Measurements from ENCODE around the gene IL10RB. TPM values are rescaled to one million over a fixed set of nuclear protein-coding genes. Genes with fewer than 3 reads are reported as not detected.

The IL10RB gene
- total and polyA plus RNA-seq, 2 of the 4 experiments (the other 2 are of a cell fraction), result 20.1 to 45.2 TPM

DNA sequence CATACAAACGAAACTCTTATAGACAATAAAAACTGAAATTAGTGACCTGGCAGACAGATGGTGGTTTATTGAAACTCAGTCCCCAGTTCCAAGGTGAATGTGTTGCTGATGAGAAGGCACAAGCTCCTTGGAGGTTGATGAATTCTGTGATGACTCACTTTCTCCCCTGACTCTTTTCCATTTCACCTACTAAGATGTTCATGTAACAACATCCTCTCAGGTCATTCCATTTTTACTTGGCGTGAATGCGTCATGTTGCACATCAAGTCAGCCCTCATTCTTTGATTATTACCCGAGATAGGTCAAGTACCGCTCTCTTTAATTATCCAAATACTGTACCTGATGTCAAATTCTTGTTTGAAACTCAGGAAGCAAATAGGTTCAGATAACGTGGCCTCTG, 10.1 kb upstream of the IL10RB start:
- WGBS, 2 experiments (ENCODE audit: extremely low coverage in 2 of 2, insufficient read length in 1 of 2), result 89% methylated on average over 3 of the region's 6 CpGs; no CpG with 5 or more reads in 1 of the 2 experiments
- Histone ChIP-seq H3K9me1 (ENCODE audit: insufficient read depth, low read length) (0 out of 2 replicates have a peak, but pooled peaks cover 3% of the 10 kb centered on the region), H2AK9ac (replicated peaks; ENCODE audit: low read depth, low read length, poor library complexity) (no peak overlapping the region), H3K4ac (ENCODE audit: low read depth, low read length) (no peak overlapping the region), H2AFZ (replicated peaks; ENCODE audit: low read length, poor library complexity) (no peak overlapping the region), H4K91ac (ENCODE audit: insufficient read depth, low read depth, low read length) (no peak overlapping the region), H3K27ac (ENCODE audit: insufficient read depth, low read length) (no peak overlapping the region), H2BK5ac (ENCODE audit: low read depth, low read length, poor library complexity, severe bottlenecking) (no peak overlapping the region), H3K9ac (ENCODE audit: low read depth, low read length) (no peak overlapping the region), H2BK120ac (ENCODE audit: low read depth, low read length) (no peak overlapping the region), H3K14ac (replicated peaks; ENCODE audit: low read depth, low read length) (no peak overlapping the region), H3K27me3 (ENCODE audit: control insufficient read depth, insufficient read depth, low read length) (no peaks in the 10 kb centered on the region), H4K20me1 (ENCODE audit: insufficient read depth, low read length) (no peaks in the 10 kb centered on the region), H3K4me3 (ENCODE audit: insufficient read depth, low read depth, low read length) (no peak overlapping the region), H3K4me2 (ENCODE audit: low read depth, low read length) (no peak overlapping the region), H2BK15ac (ENCODE audit: low read depth, low read length) (no peak overlapping the region), H3K56ac (ENCODE audit: extremely low read depth, insufficient read depth, low read length) (no peak overlapping the region), H3K9me3 (ENCODE audit: control insufficient read depth, insufficient read depth, low read length) (no peaks in the 10 kb centered on the region), H3K23ac (ENCODE audit: low read depth, low read length) (no peak overlapping the region), H4K8ac (ENCODE audit: low read depth in 2 of 2, low read length in 2 of 2) (no peak overlapping the region), H3K4me1 (ENCODE audit: control insufficient read depth, insufficient read depth, low read length) (peaks cover 2% of the 10 kb centered on the region), H4K5ac (ENCODE audit: low read depth, low read length) (no peak overlapping the region), H3K18ac (ENCODE audit: low read depth, low read length) (no peak overlapping the region), H3K79me1 (ENCODE audit: low read depth in 1 of 2, low read length in 2 of 2) (no peaks in the 10 kb centered on the region), H2BK20ac (ENCODE audit: low read depth, low read length) (no peak overlapping the region), H3K36me3 (ENCODE audit: control insufficient read depth, insufficient read depth, low read length) (peaks cover 35% of the 10 kb centered on the region), H2AK5ac (ENCODE audit: low read depth, low read length) (no peak overlapping the region)
- DNase-seq (no peak), ATAC-seq (ENCODE audit: low read depth) (no peak)
- in situ Hi-C loops (cut with MboI; ENCODE audit: low sequenced_read_pairs) (no loop called here), dilution Hi-C loops (cut with HindIII; ENCODE audit: low sequenced_read_pairs, unreplicated experiment) (no loop called here), intact Hi-C loops (cut with micrococcal nuclease) (no loop called here)
- POLR2A ChIA-PET (ENCODE audit: unreplicated experiment), result interaction anchor here (0.6 kb wide), 1 partner anchor 100 kb away, joined by 4 read pairs; no protein-coding TSS in a partner anchor
- CTCF ChIA-PET, result no interaction called here
- no TSS peak for BruUV-seq (replicated peaks)
- no peak for TF ChIP-seq RFX5 (IDR thresholded peaks at IDR 0.05; ENCODE audit: low read depth, low read length)
- TF ChIP-seq, protein P1, sequence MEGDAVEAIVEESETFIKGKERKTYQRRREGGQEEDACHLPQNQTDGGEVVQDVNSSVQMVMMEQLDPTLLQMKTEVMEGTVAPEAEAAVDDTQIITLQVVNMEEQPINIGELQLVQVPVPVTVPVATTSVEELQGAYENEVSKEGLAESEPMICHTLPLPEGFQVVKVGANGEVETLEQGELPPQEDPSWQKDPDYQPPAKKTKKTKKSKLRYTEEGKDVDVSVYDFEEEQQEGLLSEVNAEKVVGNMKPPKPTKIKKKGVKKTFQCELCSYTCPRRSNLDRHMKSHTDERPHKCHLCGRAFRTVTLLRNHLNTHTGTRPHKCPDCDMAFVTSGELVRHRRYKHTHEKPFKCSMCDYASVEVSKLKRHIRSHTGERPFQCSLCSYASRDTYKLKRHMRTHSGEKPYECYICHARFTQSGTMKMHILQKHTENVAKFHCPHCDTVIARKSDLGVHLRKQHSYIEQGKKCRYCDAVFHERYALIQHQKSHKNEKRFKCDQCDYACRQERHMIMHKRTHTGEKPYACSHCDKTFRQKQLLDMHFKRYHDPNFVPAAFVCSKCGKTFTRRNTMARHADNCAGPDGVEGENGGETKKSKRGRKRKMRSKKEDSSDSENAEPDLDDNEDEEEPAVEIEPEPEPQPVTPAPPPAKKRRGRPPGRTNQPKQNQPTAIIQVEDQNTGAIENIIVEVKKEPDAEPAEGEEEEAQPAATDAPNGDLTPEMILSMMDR (conservative IDR thresholded peaks at IDR 0.05; ENCODE audit: low read depth, low read length), result no peak
- TF ChIP-seq RAD21 (IDR thresholded peaks at IDR 0.05; ENCODE audit: low read length), result no peak

Measured in IMR-90 (cell line).